Non-pigmented ciliary epithelial cell (primary cell): ENCODE results near the gene ZNF333.
"Not testable (repeated sequence)": the region's sequence is repeated elsewhere in the genome, so short reads cannot be mapped to it uniquely, and the experiment has no call there.

ENCODE experiments used
- DNase-seq: peaks from one replicate; pipeline ENCODE4 v3.0.0-alpha.2; 2010; ENCODE audit warnings: low read depth

ZNF333 gene

DNA sequence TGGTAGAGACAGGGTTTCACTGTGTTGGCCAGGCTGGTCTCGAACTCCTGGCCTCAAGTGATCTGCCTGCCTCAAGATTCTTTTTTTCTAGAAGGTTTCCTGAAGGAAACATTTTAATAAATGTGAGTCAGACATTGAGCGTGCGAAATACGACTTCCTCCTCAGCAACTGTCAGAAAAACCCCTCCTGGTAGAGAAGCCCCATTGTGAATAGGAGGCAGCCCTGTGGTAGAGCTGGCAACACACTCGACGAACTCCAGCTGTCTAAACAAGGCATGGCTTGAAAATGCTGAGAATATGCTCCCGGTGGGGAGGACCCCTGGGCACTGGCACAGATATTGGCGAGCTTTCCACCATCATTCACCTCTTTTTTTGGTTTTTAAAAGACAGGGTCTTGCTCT is 9.8 kb downstream of the ZNF333 start:
- DNase-seq = no peak

DNA sequence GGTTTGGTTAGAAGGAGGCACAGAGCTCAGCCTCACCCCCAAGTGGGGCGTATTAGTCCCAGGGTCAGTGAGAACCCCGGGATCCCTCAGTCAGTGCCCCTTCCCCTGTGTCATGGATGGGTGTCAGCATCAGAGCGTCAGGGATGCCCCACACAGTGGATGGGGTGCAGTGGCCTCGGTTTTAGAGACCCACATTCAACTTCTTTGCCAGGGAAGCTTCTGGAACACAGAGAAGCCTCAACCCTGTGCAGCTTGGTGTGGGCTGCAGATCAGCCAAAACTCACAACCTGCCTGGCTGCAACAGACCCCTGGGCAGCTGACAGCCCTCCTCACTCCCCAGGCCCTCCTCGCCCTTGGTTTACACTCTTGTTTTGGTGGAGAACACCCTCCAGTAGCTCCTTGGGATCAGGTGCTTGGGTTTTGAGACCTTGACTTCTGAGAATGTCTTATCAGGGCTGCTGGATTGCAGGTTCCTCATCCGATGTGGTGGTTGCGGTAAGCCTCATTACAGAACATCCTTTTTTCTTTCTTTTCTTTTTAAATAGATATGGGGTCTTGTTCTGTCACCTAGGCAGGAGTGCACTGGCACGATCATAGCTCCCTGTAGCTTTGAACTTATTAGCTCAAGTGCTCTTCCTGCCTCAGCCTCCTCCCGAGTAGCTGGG is 11.0 kb downstream of the ZNF333 start:
- DNase-seq = no peak

DNA sequence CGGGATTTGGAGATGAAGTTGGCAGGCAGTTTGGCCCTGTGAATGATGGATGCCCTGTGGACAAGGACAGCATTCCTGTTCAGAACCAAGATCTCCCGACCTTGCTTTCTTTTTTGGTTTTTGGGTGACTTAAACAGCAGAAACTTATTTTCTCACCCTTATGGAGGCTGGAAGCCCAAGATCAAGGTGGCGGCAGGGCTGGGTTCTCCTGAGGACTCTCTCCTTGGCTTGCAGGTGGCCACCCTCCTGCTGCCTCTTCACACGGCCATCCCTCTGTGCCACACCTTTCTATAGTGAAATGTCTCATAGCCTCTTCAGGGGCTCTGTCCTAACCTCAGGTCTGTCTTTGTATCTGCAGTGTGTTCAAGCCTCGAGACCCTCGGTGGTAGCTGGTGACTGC is 14.0 kb downstream of the ZNF333 start:
- DNase-seq = no peak

- DNase-seq = no peak
Observed at GRCh38 chr19:14704450-14704849, 14.6 kb downstream of the ZNF333 start.

DNA sequence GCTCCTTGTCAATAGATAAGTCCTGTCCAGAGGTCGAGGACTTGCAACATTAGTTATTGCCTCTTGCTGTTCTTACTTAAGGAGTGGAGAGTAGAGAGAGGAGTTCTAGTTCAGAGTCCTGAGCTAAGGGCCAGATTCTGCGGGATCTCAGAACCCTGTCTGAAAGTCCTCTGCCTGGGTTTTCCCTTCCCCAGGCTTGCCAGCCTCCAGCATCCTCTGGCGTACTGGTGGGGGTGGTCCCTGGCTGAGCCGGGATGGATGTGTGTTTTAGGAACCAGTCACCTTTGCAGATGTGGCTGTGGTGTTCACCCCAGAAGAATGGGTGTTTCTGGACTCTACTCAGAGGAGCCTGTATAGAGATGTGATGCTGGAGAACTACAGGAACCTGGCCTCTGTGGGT is 26.0 kb downstream of the ZNF333 start:
- no peak for DNase-seq

GRCh38 chr19:14718522-14719116 is 28.8 kb downstream of the ZNF333 start:
- DNase-seq = no peak

DNA sequence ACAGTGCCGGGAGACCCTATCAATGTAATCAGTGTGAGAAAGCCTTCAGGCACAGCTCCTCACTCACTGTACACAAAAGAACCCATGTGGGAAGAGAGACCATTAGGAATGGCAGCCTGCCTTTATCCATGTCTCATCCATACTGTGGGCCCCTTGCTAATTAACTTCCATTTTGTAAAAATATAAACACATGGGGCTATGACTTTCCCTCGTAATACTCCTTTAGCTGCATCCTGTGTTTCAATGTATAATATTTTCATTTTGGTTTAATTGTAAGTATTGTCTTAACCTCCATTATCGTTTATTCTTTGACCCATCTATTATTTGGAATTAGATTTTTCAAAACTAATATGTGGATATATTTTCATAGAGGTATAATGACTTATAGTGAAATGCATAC is 29.3 kb downstream of the ZNF333 start:
- no peak for DNase-seq

DNA sequence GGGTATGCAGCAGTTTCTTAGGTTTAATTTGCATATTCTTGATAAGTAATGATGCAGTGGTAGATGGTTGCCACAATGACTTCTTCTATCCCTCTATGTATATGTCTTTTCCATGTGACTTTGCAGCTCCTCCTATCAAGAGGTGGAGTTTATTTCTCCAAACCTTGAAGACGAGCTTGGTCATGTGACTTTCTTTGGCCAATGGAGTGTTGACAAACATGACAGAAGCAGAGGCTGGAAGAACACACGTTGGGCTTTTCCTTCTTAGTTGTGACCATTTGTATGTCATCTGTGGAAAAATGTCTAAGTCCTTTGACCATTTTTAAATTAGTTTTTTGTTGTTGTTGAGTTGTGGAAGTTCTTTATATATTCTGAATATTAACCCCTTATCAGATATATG is 32.3 kb downstream of the ZNF333 start:
- DNase-seq = no peak

DNA sequence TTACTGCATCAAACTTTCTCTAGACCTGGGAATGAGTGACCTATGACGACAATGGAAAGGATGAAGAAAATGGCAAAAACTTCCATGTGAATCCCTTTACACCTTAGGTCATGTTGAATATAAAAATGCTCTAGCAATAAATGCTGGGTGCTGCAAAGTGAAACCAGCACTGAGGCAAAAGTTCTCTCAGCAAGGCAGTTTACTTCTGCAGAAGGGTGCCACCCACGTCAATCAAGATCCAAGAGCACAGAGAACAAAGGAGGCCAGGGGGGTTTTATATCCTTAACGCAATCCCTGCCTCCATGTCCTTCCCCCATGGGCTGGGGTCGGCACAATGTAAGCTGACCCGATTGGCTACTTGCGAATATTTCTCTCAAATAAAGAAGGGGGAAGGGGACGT is 38.7 kb downstream of the ZNF333 start:
- DNase-seq = no peak

DNA sequence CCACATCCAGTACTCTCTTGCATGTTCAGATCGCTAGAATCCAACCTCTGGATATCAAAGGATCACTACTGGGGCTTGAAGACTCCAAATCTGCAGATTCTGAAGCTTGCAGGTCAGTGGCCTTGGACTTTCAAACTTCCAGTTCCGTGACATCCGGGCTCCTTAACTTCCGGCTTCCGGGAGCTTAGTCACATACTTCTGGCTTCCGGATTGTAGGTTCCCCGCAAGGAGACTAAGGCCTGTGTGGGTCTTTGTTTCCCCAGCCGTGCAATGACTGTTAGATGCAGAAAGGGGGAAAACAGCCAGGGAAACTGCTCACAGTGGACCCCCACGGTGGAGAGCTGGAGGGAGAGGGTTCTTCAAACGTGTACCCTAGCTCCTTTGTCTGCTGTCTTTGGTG is 41.4 kb downstream of the ZNF333 start:
- DNase-seq = no peak

DNA sequence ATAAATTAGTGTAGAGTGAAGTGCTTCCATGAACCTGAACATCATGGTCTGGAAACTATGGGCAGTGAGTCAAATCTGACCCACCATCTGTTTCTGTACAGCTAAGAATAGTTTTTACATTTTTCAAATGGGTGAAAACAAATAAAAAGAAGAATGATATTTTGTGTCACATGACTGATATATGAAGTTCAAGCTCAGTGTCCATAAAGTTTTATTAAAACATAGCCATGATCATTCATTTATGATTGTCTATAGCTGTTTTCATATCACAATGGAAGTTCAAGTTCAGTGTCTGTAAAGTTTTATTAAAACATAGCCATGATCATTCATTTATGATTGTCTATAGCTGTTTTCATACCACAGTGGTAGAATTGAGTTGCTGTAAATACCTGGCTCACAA is 42.7 kb downstream of the ZNF333 start:
- no peak for DNase-seq

DNA sequence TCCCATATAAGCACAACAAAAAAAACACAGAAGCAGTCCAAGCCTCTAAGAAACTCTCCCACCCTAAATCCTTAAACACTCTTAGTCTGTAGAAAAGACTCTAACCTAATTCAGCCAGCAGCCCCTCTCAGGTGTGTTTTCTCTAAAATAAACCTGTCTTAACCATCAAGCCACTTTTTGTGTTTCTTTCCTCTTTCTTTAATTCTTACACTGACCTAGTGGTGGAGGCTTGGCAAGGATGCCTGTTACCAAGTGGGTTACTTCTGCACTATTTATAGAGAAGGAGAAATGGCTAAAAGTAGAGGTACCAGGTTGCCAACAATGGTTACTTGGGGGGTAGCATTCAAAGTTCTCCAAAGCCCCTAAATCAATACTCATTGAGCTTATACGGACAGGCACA is 43.7 kb downstream of the ZNF333 start:
- DNase-seq = no peak

- no peak for DNase-seq
Observed at GRCh38 chr19:14735915-14736314, 46.1 kb downstream of the ZNF333 start.

DNA sequence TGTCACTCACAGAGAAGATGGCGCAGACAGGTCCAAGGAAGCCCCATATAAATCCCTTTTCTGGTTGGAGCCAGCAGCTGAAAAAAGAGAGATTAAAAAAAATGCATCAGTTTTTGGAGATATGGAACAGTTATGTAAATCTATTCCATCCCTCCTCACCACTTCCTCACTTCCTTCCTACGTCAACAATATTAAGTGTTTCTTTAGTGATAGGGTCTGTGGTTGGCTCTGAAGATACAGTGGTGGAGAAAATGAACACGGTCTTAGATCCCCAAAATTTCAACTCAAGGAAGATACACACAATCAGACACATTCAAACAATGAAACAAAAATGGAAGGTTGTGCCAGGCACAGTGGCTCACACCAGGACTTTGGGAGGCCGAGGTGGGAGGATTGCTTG is 57.0 kb downstream of the ZNF333 start:
- DNase-seq = no peak

GRCh38 chr19:14748601-14749000 is 58.8 kb downstream of the ZNF333 start:
- no peak for DNase-seq

GRCh38 chr19:14758816-14759215 is 69.0 kb downstream of the ZNF333 start:
- DNase-seq = no peak

- no peak for DNase-seq
Observed at GRCh38 chr19:14761607-14762006, 71.8 kb downstream of the ZNF333 start.

GRCh38 chr19:14762111-14762510 is 72.3 kb downstream of the ZNF333 start:
- no peak for DNase-seq

- DNase-seq = no peak
Observed at GRCh38 chr19:14763497-14764145, 73.8 kb downstream of the ZNF333 start.

- no peak for DNase-seq
Observed at GRCh38 chr19:14764401-14764800, 74.6 kb downstream of the ZNF333 start.

DNA sequence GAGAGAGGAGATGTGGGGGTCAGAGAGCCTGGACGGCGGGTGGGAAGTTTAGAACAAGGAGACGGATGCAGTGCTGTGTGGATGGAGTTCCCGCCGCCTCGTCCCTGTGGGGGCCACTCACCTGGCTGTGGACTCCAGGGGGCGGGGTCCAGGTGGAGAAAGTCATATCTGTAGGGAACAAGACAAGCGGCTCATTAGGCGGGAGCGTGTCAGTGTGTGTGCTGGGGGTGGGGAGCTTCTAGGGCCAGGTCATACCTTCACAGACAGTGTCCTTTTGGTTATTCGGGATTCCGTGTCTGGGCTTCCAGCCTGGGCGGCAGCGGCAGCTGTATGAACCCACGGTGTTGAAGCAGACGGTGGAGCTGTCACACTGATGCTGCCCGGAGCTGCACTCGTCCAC is 75.6 kb downstream of the ZNF333 start:
- not testable (repeated sequence) for DNase-seq

- DNase-seq = not testable (repeated sequence)
Observed at GRCh38 chr19:14765841-14766240, 76.0 kb downstream of the ZNF333 start.

DNA sequence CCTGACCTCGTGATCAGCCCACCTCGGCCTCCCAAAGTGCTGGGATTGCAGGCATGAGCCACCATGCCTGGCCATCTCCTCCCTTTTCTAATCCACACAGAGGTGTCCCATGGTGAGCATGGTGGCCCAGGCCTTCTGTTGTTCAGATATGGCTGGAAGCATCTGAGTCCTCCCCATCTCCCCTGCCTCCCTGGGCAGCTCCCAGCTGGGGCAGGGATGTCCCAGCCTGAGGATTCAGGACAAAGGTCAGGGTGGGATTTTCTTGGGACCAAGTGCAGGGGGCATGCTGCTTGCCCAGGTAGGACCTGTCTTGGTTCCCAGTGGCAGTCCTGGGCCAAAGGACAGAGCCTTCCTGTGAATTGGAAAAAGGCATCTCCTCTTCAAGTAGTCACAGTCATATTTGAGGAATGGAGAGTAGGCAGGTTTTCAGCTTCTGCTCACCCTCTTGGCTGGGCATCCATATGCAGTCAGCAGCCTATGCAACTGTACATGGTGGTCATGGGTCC is 77.7 kb downstream of the ZNF333 start:
- DNase-seq = no peak

- no peak for DNase-seq
Observed at GRCh38 chr19:14768001-14768400, 78.2 kb downstream of the ZNF333 start.
